Psoas muscle (tissue), 8 donors: Measurements from ENCODE around the gene ME1. TPM values are rescaled to one million over a fixed set of nuclear protein-coding genes. Genes with fewer than 3 reads are reported as not detected.

Source experiments
- ATAC-seq, 4 donors: fragments of 200-7000 bp; cut with Tn5 transposase; one replicate each; pipeline ENCODE4 v1.9.1; 2020; ENCODE audit warnings: moderate library complexity in 3 of 4, mild to moderate bottlenecking in 2 of 4
- DNase-seq, 2 donors: peaks; one replicate each; pipeline ENCODE4 v3.0.0-alpha.2; 2020
- H3K27ac ChIP-seq: fragments of 200-600 bp; one replicate; pipeline ENCODE4 v1.8.0; 2022
- H3K27me3 ChIP-seq, 3 donors: fragments of 200-600 bp in 1 of 3; one replicate each; pipeline versions ENCODE4 v1.6.1 to v1.8.0; 2013 to 2022; ENCODE audit warnings: low read length in 2 of 3, mild to moderate bottlenecking in 2 of 3, moderate library complexity in 1 of 3; ENCODE audit not compliant: insufficient read depth in 3 of 3
- H3K36me3 ChIP-seq, 2 donors: fragments of 200-600 bp in 1 of 2; one replicate each; pipeline versions ENCODE4 v1.6.1 to v1.8.0; 2013 to 2022; ENCODE audit warnings: low read depth in 1 of 2, mild to moderate bottlenecking in 1 of 2, moderate library complexity in 1 of 2; ENCODE audit not compliant: insufficient read depth in 1 of 2
- H3K4me1 ChIP-seq: fragments of 200-600 bp; one replicate; pipeline ENCODE4 v1.8.0; 2022
- H3K4me3 ChIP-seq: fragments of 200-600 bp; one replicate; pipeline ENCODE4 v1.8.0; 2022; ENCODE audit warnings: mild to moderate bottlenecking
- H3K9me3 ChIP-seq: fragments of 200-600 bp; one replicate; pipeline ENCODE4 v1.8.0; 2022
- CTCF ChIP-seq: fragments of 200-600 bp; IDR thresholded peaks from one replicate; pipeline ENCODE4 v1.8.0; 2022; ENCODE audit warnings: antibody characterized with exemption
- WGBS, 3 donors: extraction: QIAGEN DNeasy Blood & Tissue Kit; methylation state at CpG; one replicate each; pipeline versions ENCODE4 v1.1.6 to v1.1.7; 2013; 5-methylcytosine and 5-hydroxymethylcytosine counted together
- intact Hi-C, 2 donors: fragments of 100-400 bp; cut with DNase I; formaldehyde crosslinking; loops; one replicate each; pipeline versions ENCODE4 v1.11.0 to v1.14.2; 2022
- polyA plus RNA-seq, 3 donors: library from polyadenylated mRNA; stranded (reverse); fragments of 200-250 nt; gene quantifications; one replicate each; pipeline ENCODE4 v1.2.3, GENCODE V29; 2013
- total RNA-seq, 4 donors: library from RNA; stranded (reverse); fragmentation: NEBNext Ultra II Directional in 2 of 4; extraction: Animal tissue kit (Norgen Biotek cat#: 25700) in 2 of 4; gene quantifications; one replicate each; pipeline versions ENCODE4 v1.2.1 to v1.2.4, GENCODE V29; 2021 to 2023
- donor health status: healthy with polysubstance abuse.
- donor health status: DM: no; HTN: no; CAD: no; lungs with moderate emphysema.
- donor health status: Bipolar disorder and iron deficiency.
- donor health status: healthy.
- donor health status: DM: yes; HTN: yes; CAD: no.
- donor health status: DM: no; HTN: no; CAD: no.
- donor health status: DM: no; HTN: no; CAD: no.
- donor health status: DM: yes; HTN: yes; CAD: no.

ME1 gene
- total and polyA plus RNA-seq, 7 donors: 13.5 to 52.2 (median 33.2) TPM

GRCh38 chr6:83215131-83216047 lies 215.5 kb downstream of the ME1 start:
- no peaks in the 10 kb centered on the region for H3K4me1 ChIP-seq
- peak; percentile 71 for TF ChIP-seq CTCF
- H3K27me3 ChIP-seq: no peaks in the 10 kb centered on the region
- no peaks in the 10 kb centered on the region for H3K9me3 ChIP-seq
- H3K36me3 ChIP-seq: peaks cover 0 to 41% of the 10 kb centered on the region in 2 donors
- peak; percentile 69 to 92 (median 88) for ATAC-seq
- 30 to 34% (median 31%) methylated on average over 7 of the region's 7 CpGs for WGBS, 3 donors
- DNase-seq: peak in 1 of 2 donors; percentile 37
- H3K27ac ChIP-seq: no peak overlapping the region
- intact Hi-C loops: loop anchor here in 1 of 2 donors (2.0 kb wide), 1 partner anchor 149 kb away; the partner anchor contains the start of gene DOP1A
- no peak overlapping the region for H3K4me3 ChIP-seq

GRCh38 chr6:83202031-83202430 lies 228.8 kb downstream of the ME1 start:
- WGBS, 3 donors: 69 to 89% (median 79%) methylated on average over 4 of the region's 4 CpGs
- H3K27me3 ChIP-seq: no peaks in the 10 kb centered on the region
- no peak overlapping the region for H3K4me3 ChIP-seq
- no peaks in the 10 kb centered on the region for H3K9me3 ChIP-seq
- no peak overlapping the region for H3K27ac ChIP-seq
- peaks cover 3% of the 10 kb centered on the region for H3K4me1 ChIP-seq
- intact Hi-C loops: no loop called here
- TF ChIP-seq CTCF: no peak
- H3K36me3 ChIP-seq: peaks cover 0 to 15% of the 10 kb centered on the region in 2 donors
- DNase-seq (no peak), ATAC-seq (no peak)

GRCh38 chr6:83199863-83200225 lies 231.0 kb downstream of the ME1 start:
- intact Hi-C loops: no loop called here
- 44 to 65% (median 44%) methylated on average over 2 of the region's 2 CpGs for WGBS, 3 donors
- H3K36me3 ChIP-seq: peaks cover 5 to 32% of the 10 kb centered on the region in 2 donors
- DNase-seq (no peak), ATAC-seq (peak; percentile 82 to 89 (median 86))
- H3K27ac ChIP-seq: peak overlapping the region; percentile 36
- H3K27me3 ChIP-seq: no peaks in the 10 kb centered on the region
- no peak for TF ChIP-seq CTCF
- peaks cover 3% of the 10 kb centered on the region for H3K4me1 ChIP-seq
- no peaks in the 10 kb centered on the region for H3K9me3 ChIP-seq
- H3K4me3 ChIP-seq: no peak overlapping the region

- Histone ChIP-seq H3K36me3 (peaks cover 5 to 32% of the 10 kb centered on the region in 2 donors), H3K27ac (peak overlapping the region; percentile 36), H3K4me3 (no peak overlapping the region), H3K27me3 (no peaks in the 10 kb centered on the region), H3K4me1 (peaks cover 3% of the 10 kb centered on the region), H3K9me3 (no peaks in the 10 kb centered on the region)
- DNase-seq: no peak
- intact Hi-C loops: no loop called here
- peak; percentile 13 to 40 (median 22) for ATAC-seq
- TF ChIP-seq CTCF: no peak
- 81 to 88% (median 83%) methylated on average over 5 of the region's 5 CpGs for WGBS, 3 donors
Observed at GRCh38 chr6:83199173-83199862, 231.5 kb downstream of the ME1 start.
